GM23338 (cell line): ENCODE results near the gene NEURL1. TPM values are rescaled to one million over a fixed set of nuclear protein-coding genes. Genes with fewer than 3 reads are reported as not detected.
A peak's percentile ranks its signal among the peaks of the same experiment; 100 is the strongest.

ENCODE experiments used
- ATAC-seq: fragments of 200-7000 bp; cut with Tn5 transposase; 3 replicates; pipeline ENCODE4 v1.9.1; 2020
- DNase-seq: peaks from one replicate; pipeline ENCODE4 v3.0.0-alpha.2; 2015; ENCODE audit warnings: low spot score
- H2AFZ ChIP-seq: fragments of 200-600 bp; sonication (generic); 2 replicates; pipeline ENCODE4 v1.8.0; 2016; ENCODE audit warnings: antibody characterized with exemption, mild to moderate bottlenecking, moderate library complexity
- H3F3A ChIP-seq: fragments of 200-600 bp; sonication (generic); replicated peaks from 2 replicates; pipeline ENCODE4 v1.8.0; 2017; ENCODE audit warnings: antibody characterized with exemption, mixed run types, low read depth
- H3K27ac ChIP-seq: fragments of 200-600 bp; sonication (generic); 2 replicates; pipeline ENCODE4 v1.6.1; 2016; ENCODE audit warnings: low read depth
- H3K27me3 ChIP-seq: fragments of 200-600 bp; sonication (generic); 2 replicates; pipeline ENCODE4 v1.8.0; 2016; ENCODE audit warnings: mild to moderate bottlenecking, mixed run types, moderate library complexity; ENCODE audit not compliant: insufficient read depth
- H3K36me3 ChIP-seq: fragments of 200-600 bp; sonication (generic); 2 replicates; pipeline ENCODE4 v1.8.0; 2016; ENCODE audit warnings: mild to moderate bottlenecking; ENCODE audit not compliant: insufficient read depth
- H3K4me1 ChIP-seq: fragments of 200-600 bp; sonication (generic); 2 replicates; pipeline ENCODE4 v1.8.0; 2016; ENCODE audit warnings: mild to moderate bottlenecking, moderate library complexity; ENCODE audit not compliant: insufficient read depth
- H3K4me2 ChIP-seq: fragments of 200-600 bp; sonication (generic); 2 replicates; pipeline ENCODE4 v1.7.1; 2017; ENCODE audit warnings: mixed run types
- H3K4me3 ChIP-seq: fragments of 200-600 bp; sonication (generic); 2 replicates; pipeline ENCODE4 v1.6.1; 2016; ENCODE audit warnings: mixed run types
- H3K79me2 ChIP-seq: fragments of 200-600 bp; sonication (generic); replicated peaks from 2 replicates; pipeline ENCODE4 v1.8.0; 2017; ENCODE audit warnings: mild to moderate bottlenecking; ENCODE audit not compliant: insufficient read depth
- H3K9me2 ChIP-seq: fragments of 200-600 bp; sonication (generic); 2 replicates; pipeline ENCODE4 v1.8.0; 2017; ENCODE audit not compliant: insufficient read depth
- H4K20me1 ChIP-seq: fragments of 200-600 bp; sonication (generic); replicated peaks from 2 replicates; pipeline ENCODE4 v1.8.0; 2017; ENCODE audit warnings: mild to moderate bottlenecking; ENCODE audit not compliant: insufficient read depth
- H3K27ac Mint-ChIP-seq: 2 replicates; pipeline ENCODE4 v1.8.0; 2020; ENCODE audit warnings: inconsistent platforms, mild to moderate bottlenecking, moderate library complexity, mixed read lengths
- H3K27me3 Mint-ChIP-seq: 3 replicates; pipeline ENCODE4 v1.8.0; 2022; ENCODE audit warnings: low read depth, mild to moderate bottlenecking, moderate library complexity, mixed read lengths, inconsistent platforms; ENCODE audit not compliant: insufficient read depth, poor library complexity
- H3K36me3 Mint-ChIP-seq: 3 replicates; pipeline ENCODE4 v1.8.0; 2021; ENCODE audit warnings: low read depth, mild to moderate bottlenecking, inconsistent platforms, moderate library complexity, mixed read lengths
- H3K4me1 Mint-ChIP-seq: 3 replicates; pipeline ENCODE4 v1.8.0; 2020; ENCODE audit warnings: mild to moderate bottlenecking, inconsistent platforms, mixed read lengths
- H3K4me3 Mint-ChIP-seq: 3 replicates; pipeline ENCODE4 v1.8.0; 2021; ENCODE audit warnings: moderate library complexity, mild to moderate bottlenecking, inconsistent platforms, mixed read lengths
- H3K9me3 Mint-ChIP-seq: 3 replicates; pipeline ENCODE4 v1.8.0; 2020; ENCODE audit warnings: moderate library complexity, mild to moderate bottlenecking, inconsistent platforms, mixed read lengths
- CREB1 ChIP-seq: fragments of 250-450 bp; sonication (Bioruptor Pico); IDR thresholded peaks from 2 replicates; pipeline ENCODE4 v1.5.0; 2020; ENCODE audit warnings: low read depth, mild to moderate bottlenecking, moderate library complexity
- CTCF ChIP-seq, 2 experiments: fragments of 200-600 bp in 1 of 2; sonication (generic) in 1 of 2; conservative IDR thresholded peaks; 2 replicates each; pipeline versions ENCODE4 v1.5.1 to v1.6.1; 2016 to 2017; ENCODE audit warnings: antibody characterized with exemption in 2 of 2, low read depth in 2 of 2, mild to moderate bottlenecking in 2 of 2, moderate library complexity in 1 of 2
- ETS1 ChIP-seq: IDR thresholded peaks from 2 replicates; pipeline ENCODE4 v1.6.1; 2016; ENCODE audit warnings: antibody characterized with exemption
- EZH2 ChIP-seq: fragments of 200-600 bp; sonication (generic); IDR thresholded peaks from one replicate; pipeline ENCODE4 v1.8.0; 2017; ENCODE audit warnings: antibody characterized with exemption, mild to moderate bottlenecking, low read depth; ENCODE audit not compliant: unreplicated experiment
- EZH2phosphoT487 ChIP-seq: fragments of 200-600 bp; sonication (generic); IDR thresholded peaks from one replicate; pipeline ENCODE4 v1.8.1; 2018; ENCODE audit warnings: antibody characterized with exemption; ENCODE audit not compliant: unreplicated experiment
- JUNB ChIP-seq: IDR thresholded peaks from one replicate; pipeline ENCODE4 v1.6.1; 2016; ENCODE audit warnings: antibody characterized with exemption; ENCODE audit not compliant: unreplicated experiment
- NANOG ChIP-seq: IDR thresholded peaks from 2 replicates; pipeline ENCODE4 v1.6.1; 2016; ENCODE audit warnings: antibody characterized with exemption, borderline replicate concordance
- REST ChIP-seq: IDR thresholded peaks from one replicate; pipeline ENCODE4 v1.6.1; 2018; ENCODE audit warnings: antibody characterized with exemption; ENCODE audit not compliant: unreplicated experiment
- ZNF114 ChIP-seq: fragments of 250-450 bp; sonication (Bioruptor Pico); IDR thresholded peaks from 2 replicates; pipeline ENCODE4 v1.5.0; 2020; ENCODE audit warnings: mild to moderate bottlenecking, moderate library complexity
- ZNF331 ChIP-seq: fragments of 250-450 bp; sonication (Bioruptor Pico); IDR thresholded peaks from 2 replicates; pipeline ENCODE4 v1.5.0; 2020; ENCODE audit warnings: low read depth, mild to moderate bottlenecking, moderate library complexity
- polyA plus RNA-seq: library from polyadenylated mRNA; unstranded; fragments of >200 nt; fragmentation: Nextera tagmentation; extraction: Ambion mirVana; gene quantifications from 2 replicates; pipeline ENCODE4 v1.2.1, GENCODE V29; 2016
- total RNA-seq: library from RNA; depleted of rRNA; stranded (reverse); fragments of >200 nt; shearing (Covaris generic); gene quantifications from 2 replicates; pipeline ENCODE4 v1.2.3, GENCODE V29; 2014

Gene NEURL1
- total and polyA plus RNA-seq, 2 experiments from 2014 or later: 0.82 to 1.1 TPM

- Histone ChIP-seq H2AFZ (0 out of 2 replicates have a peak overlapping the region, but pooled peaks have one; percentile 63), H3K36me3 (no peaks in the 10 kb centered on the region), H3F3A (no peaks in the 10 kb centered on the region), H3K9me2 (peaks cover 5% of the 10 kb centered on the region; the same call in 1 of the 2 replicates), H3K79me2 (no peaks in the 10 kb centered on the region), H3K27me3 (peaks cover 37% of the 10 kb centered on the region), H3K27ac (no peak overlapping the region), H3K4me3 (peak overlapping the region; percentile 47; the same call in 1 of the 2 replicates), H4K20me1 (no peaks in the 10 kb centered on the region), H3K4me2 (0 out of 2 replicates have a peak overlapping the region, but pooled peaks have one; percentile 73), H3K4me1 (no peaks in the 10 kb centered on the region)
- peaks cover 32% of the 10 kb centered on the region for H3K27me3 Mint-ChIP-seq
- no peak; the same call in 2 of the 3 replicates for ATAC-seq
- peaks cover 3% of the 10 kb centered on the region; the same call in 1 of the 3 replicates for H3K36me3 Mint-ChIP-seq
- peak overlapping the region; percentile 27; the same call in 1 of the 3 replicates for H3K4me3 Mint-ChIP-seq
- H3K27ac Mint-ChIP-seq: no peak overlapping the region
- TF ChIP-seq JUNB: no peak
- no peak for TF ChIP-seq EZH2phosphoT487
- no peak for TF ChIP-seq ZNF114 (CRISPR knock-in tag)
- H3K4me1 Mint-ChIP-seq: peaks cover 2% of the 10 kb centered on the region; the same call in 2 of the 3 replicates
- peaks cover 12% of the 10 kb centered on the region for H3K9me3 Mint-ChIP-seq
- DNase-seq: peak; percentile 21
Measured at GRCh38 chr10:103585011-103585405, 91.5 kb downstream of the NEURL1 start.

- peaks cover 2% of the 10 kb centered on the region; the same call in 1 of the 3 replicates for H3K4me1 Mint-ChIP-seq
- DNase-seq (no peak), ATAC-seq (no peak)
- H3K36me3 Mint-ChIP-seq: peaks cover 3% of the 10 kb centered on the region; the same call in 1 of the 3 replicates
- no peak overlapping the region for H3K4me3 Mint-ChIP-seq
- H3K27ac ChIP-seq: no peak overlapping the region
- no peaks in the 10 kb centered on the region for H3K4me1 ChIP-seq
- peaks cover 37% of the 10 kb centered on the region for H3K27me3 ChIP-seq
- H3K27ac Mint-ChIP-seq: no peak overlapping the region
- H3K79me2 ChIP-seq: no peaks in the 10 kb centered on the region
- no peak overlapping the region for H2AFZ ChIP-seq
- H3K36me3 ChIP-seq: no peaks in the 10 kb centered on the region
- H3K4me2 ChIP-seq: no peak overlapping the region
- H3K9me3 Mint-ChIP-seq: peaks cover 12% of the 10 kb centered on the region
- H3K27me3 Mint-ChIP-seq: peaks cover 34% of the 10 kb centered on the region
- no peak overlapping the region for H3K4me3 ChIP-seq
- H3K9me2 ChIP-seq: peaks cover 5% of the 10 kb centered on the region; the same call in 1 of the 2 replicates
- H4K20me1 ChIP-seq: no peaks in the 10 kb centered on the region
- no peaks in the 10 kb centered on the region for H3F3A ChIP-seq
- TF ChIP-seq JUNB (no peak), NANOG (no peak), ZNF114 (CRISPR knock-in tag) (no peak), EZH2phosphoT487 (no peak), REST (no peak), CTCF (conservative IDR thresholded peaks at IDR 0.05; ENCODE audit: low read depth in 2 of 2) (no peak), ZNF331 (no peak), EZH2 (no peak), CREB1 (CRISPR knock-in tag) (no peak), ETS1 (no peak)
Measured at GRCh38 chr10:103587073-103587472, 93.6 kb downstream of the NEURL1 start.
